ENCODE measurements around the gene MRTO4. TPM values are rescaled to one million over a fixed set of nuclear protein-coding genes. Genes with fewer than 3 reads are reported as not detected.
"Not testable (repeated sequence)": the region's sequence is repeated elsewhere in the genome, so short reads cannot be mapped to it uniquely, and the experiment has no call there.

MRTO4 gene
- total RNA-seq, 4 donors from 2014 or later: 16.4 to 33.0 (median 19.5) TPM

GRCh38 chr1:19289244-19289643, 37.6 kb downstream of the MRTO4 start:
- DNase-seq (ENCODE audit: low spot score in 2 of 2): no peak
- Histone ChIP-seq H3K27ac (no peak overlapping the region), H3K27me3 (no peaks in the 10 kb centered on the region), H3K9me3 (peaks cover 0 to 20% (median under 1%) of the 10 kb centered on the region in 4 donors), H3K36me3 (peaks cover 0 to 47% (median 0%) of the 10 kb centered on the region in 3 donors), H3K4me1 (peaks cover 0 to 8% (median 0%) of the 10 kb centered on the region in 4 donors), H3K4me3 (peak overlapping the region; percentile 19 to 50 (median 37))
- TF ChIP-seq POLR2A (IDR thresholded peaks at IDR 0.05) (no peak), CTCF (IDR thresholded peaks at IDR 0.05) (no peak), EP300 (IDR thresholded peaks at IDR 0.05) (no peak)
- 33 to 35% methylated on average over 2 of the region's 2 CpGs for WGBS, 2 donors

DNA sequence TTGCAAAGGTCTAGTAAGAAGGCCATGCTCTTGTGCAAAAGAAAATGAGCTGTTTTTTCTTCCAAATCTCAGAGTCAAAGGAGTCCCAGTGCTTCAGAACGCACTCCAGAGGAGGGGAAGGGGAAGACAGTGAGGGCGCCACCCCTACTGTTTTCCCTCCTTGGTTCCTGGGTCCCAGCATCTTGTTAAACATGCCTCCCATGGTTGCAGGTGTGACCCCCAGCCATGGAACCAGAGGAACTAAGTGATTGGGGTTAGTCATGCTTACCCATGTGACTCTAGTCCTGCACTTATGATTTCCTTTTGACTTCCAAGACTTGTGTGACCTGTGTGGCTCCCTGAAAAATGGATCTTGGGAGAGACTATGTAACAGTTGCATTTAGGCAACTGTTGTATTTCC, 43.0 kb downstream of the MRTO4 start:
- no peak overlapping the region for H3K27ac ChIP-seq
- peaks cover 0 to 66% (median 0%) of the 10 kb centered on the region in 3 donors for H3K36me3 ChIP-seq
- DNase-seq (ENCODE audit: low spot score in 2 of 2): no peak
- H3K9me3 ChIP-seq: peaks cover 0 to 35% (median 8%) of the 10 kb centered on the region in 4 donors
- H3K4me3 ChIP-seq: no peak overlapping the region
- H3K4me1 ChIP-seq: no peaks in the 10 kb centered on the region
- H3K27me3 ChIP-seq: no peaks in the 10 kb centered on the region
- no peak for TF ChIP-seq POLR2A (IDR thresholded peaks at IDR 0.05)
- no peak for TF ChIP-seq EP300 (IDR thresholded peaks at IDR 0.05)
- no peak for TF ChIP-seq CTCF (IDR thresholded peaks at IDR 0.05)
- WGBS, 2 donors: 90 to 93% methylated on average over 2 of the region's 2 CpGs

DNA sequence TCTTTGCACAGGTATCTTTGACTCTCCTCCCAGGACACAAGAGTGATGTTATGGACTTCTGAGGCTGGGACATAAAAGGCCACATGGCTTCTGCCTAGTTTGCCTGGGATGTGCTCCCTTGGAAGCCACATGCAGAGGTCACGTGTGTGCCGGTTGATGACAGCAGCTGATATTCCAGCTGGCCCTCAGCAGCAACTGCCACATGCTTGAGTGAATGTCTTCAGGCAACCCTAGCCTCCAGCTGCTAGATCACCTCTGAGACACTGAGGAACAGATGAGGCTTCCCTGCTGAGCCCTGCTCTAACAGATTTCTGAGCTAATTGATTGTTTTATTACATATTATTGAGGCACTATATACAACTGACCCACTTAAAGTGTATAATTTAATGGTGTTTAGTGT, 48.6 kb downstream of the MRTO4 start:
- WGBS, 2 donors: 86 to 93% methylated on average over 2 of the region's 2 CpGs
- no peak for DNase-seq (ENCODE audit: low spot score in 2 of 2)
- no peak for TF ChIP-seq EP300 (IDR thresholded peaks at IDR 0.05)
- no peak for TF ChIP-seq CTCF (IDR thresholded peaks at IDR 0.05)
- TF ChIP-seq POLR2A (IDR thresholded peaks at IDR 0.05): no peak
- Histone ChIP-seq H3K27me3 (no peaks in the 10 kb centered on the region), H3K36me3 (peaks cover 3 to 79% (median 6%) of the 10 kb centered on the region in 3 donors), H3K4me1 (no peaks in the 10 kb centered on the region), H3K9me3 (peaks cover 0 to 6% (median under 1%) of the 10 kb centered on the region in 4 donors), H3K4me3 (no peak overlapping the region), H3K27ac (no peak overlapping the region)

- 88 to 96% methylated on average over 10 of the region's 10 CpGs for WGBS, 2 donors
- H3K27ac ChIP-seq; H3K27me3 ChIP-seq; H3K9me3 ChIP-seq; H3K4me3 ChIP-seq; DNase-seq (ENCODE audit: low spot score in 2 of 2); H3K4me1 ChIP-seq: not testable (repeated sequence)
- peaks cover 6 to 87% (median 14%) of the 10 kb centered on the region in 3 donors for H3K36me3 ChIP-seq
Measured at GRCh38 chr1:19304081-19304480, 52.5 kb downstream of the MRTO4 start.

DNA sequence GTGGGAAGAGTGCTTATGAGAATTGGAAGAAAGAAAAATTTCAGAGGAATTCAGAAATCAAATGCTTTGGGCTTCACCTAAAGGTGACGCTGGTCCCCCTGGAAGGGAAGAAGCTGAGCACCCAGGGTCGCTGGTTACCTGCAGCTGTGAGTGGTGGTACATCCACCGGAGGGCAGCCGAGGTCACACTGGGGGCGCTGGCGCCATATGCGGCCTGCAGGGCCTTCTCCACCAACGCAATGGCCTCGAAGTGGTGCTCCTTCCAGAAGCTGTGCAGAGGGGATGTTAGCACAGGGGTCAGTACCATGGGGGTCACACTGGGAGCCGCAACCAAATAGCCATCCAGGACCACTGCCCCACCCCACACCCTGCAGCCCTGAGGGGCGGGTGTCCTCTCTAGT, 54.3 kb downstream of the MRTO4 start:
- no peaks in the 10 kb centered on the region for H3K27me3 ChIP-seq
- peaks cover 0 to 13% (median 3%) of the 10 kb centered on the region in 4 donors for H3K4me1 ChIP-seq
- peaks cover 6 to 76% (median 14%) of the 10 kb centered on the region in 3 donors for H3K36me3 ChIP-seq
- H3K27ac ChIP-seq: no peak overlapping the region
- H3K9me3 ChIP-seq: no peaks in the 10 kb centered on the region
- TF ChIP-seq CTCF (IDR thresholded peaks at IDR 0.05): no peak
- no peak for TF ChIP-seq EP300 (IDR thresholded peaks at IDR 0.05)
- no peak for TF ChIP-seq POLR2A (IDR thresholded peaks at IDR 0.05)
- no peak overlapping the region for H3K4me3 ChIP-seq
- WGBS, 2 donors: 88 to 93% methylated on average over 10 to 11 of the region's 11 CpGs
- no peak for DNase-seq (ENCODE audit: low spot score in 2 of 2)

- WGBS, 2 donors: 86 to 92% methylated on average over 3 to 5 of the region's 6 CpGs
- TF ChIP-seq POLR2A (IDR thresholded peaks at IDR 0.05): no peak
- TF ChIP-seq CTCF (IDR thresholded peaks at IDR 0.05): no peak
- TF ChIP-seq EP300 (IDR thresholded peaks at IDR 0.05): no peak
- Histone ChIP-seq H3K36me3 (peaks cover 6 to 65% (median 14%) of the 10 kb centered on the region in 3 donors), H3K4me1 (peaks cover 0 to 20% (median 7%) of the 10 kb centered on the region in 4 donors), H3K4me3 (no peak overlapping the region), H3K27me3 (no peaks in the 10 kb centered on the region), H3K9me3 (no peaks in the 10 kb centered on the region), H3K27ac (no peak overlapping the region)
- no peak for DNase-seq (ENCODE audit: low spot score in 2 of 2)
Measured at GRCh38 chr1:19306941-19307340, 55.3 kb downstream of the MRTO4 start.
